Body of pancreas (tissue), 4 donors: Measurements from ENCODE around the gene PHC2. TPM values are rescaled to one million over a fixed set of nuclear protein-coding genes. Genes with fewer than 3 reads are reported as not detected.
"Not testable (repeated sequence)": the region's sequence is repeated elsewhere in the genome, so short reads cannot be mapped to it uniquely, and the experiment has no call there.

Source experiments
- ATAC-seq: fragments of 150-250 bp; one replicate; pipeline ENCODE4 v1.9.1; 2016
- DNase-seq, 4 donors: peaks; one replicate each; pipeline ENCODE4 v3.0.0-alpha.2; 2019
- H3K27ac ChIP-seq, 4 donors: fragments of 200-600 bp; sonication (generic); 1 replicate in 3 of 4; 2 replicates in 1 of 4; pipeline versions ENCODE4 v1.5.1 to v1.6.1; 2016 to 2019; ENCODE audit warnings: mild to moderate bottlenecking in 1 of 4, mixed read lengths in 1 of 4, moderate library complexity in 1 of 4
- H3K27me3 ChIP-seq, 2 donors: fragments of 200-600 bp; sonication (generic); one replicate each; pipeline ENCODE4 v1.6.0; 2016; ENCODE audit warnings: mild to moderate bottlenecking in 1 of 2
- H3K36me3 ChIP-seq, 2 donors: fragments of 200-600 bp; sonication (generic); replicated peaks in 1 of 2; 2 replicates each; pipeline ENCODE4 v1.5.1; 2016; ENCODE audit warnings: low read depth in 2 of 2; ENCODE audit not compliant: insufficient read depth in 1 of 2
- H3K4me1 ChIP-seq: fragments of 200-600 bp; sonication (generic); one replicate; pipeline ENCODE4 v1.6.0; 2016
- H3K4me3 ChIP-seq, 2 donors: fragments of 200-600 bp; sonication (generic); 1 replicate in 1 of 2; 2 replicates in 1 of 2; pipeline ENCODE4 v1.5.1; 2016 to 2019
- H3K9me3 ChIP-seq, 3 donors: fragments of 200-600 bp; sonication (generic); 1 replicate in 2 of 3; 2 replicates in 1 of 3; pipeline ENCODE4 v1.5.1; 2016
- CTCF ChIP-seq, 7 experiments: fragments of 450-650 bp in 4 of 7; fragments of 200-600 bp in 3 of 7; sonication (generic) in 3 of 7; IDR thresholded peaks; one replicate each; pipeline ENCODE4 v1.5.1; 2016 to 2019; ENCODE audit warnings: antibody characterized with exemption in 7 of 7
- POLR2A ChIP-seq, 3 donors: fragments of 450-650 bp; IDR thresholded peaks; one replicate each; pipeline ENCODE4 v1.6.1; 2016; ENCODE audit warnings: antibody characterized with exemption in 3 of 3, mild to moderate bottlenecking in 2 of 3
- WGBS, 2 donors: methylation state at CpG; one replicate each; pipeline ENCODE4 v1.1.5; 2017; 5-methylcytosine and 5-hydroxymethylcytosine counted together
- intact Hi-C: fragments of 100-400 bp; cut with DNase I; formaldehyde crosslinking; loops from one replicate; pipeline ENCODE4 v1.15.1; 2023
- total RNA-seq, 2 donors: library from RNA; depleted of rRNA; stranded (reverse); fragments of >200 nt; gene quantifications; one replicate each; pipeline ENCODE4 v1.1.0, GENCODE V29; 2016

The PHC2 gene
- total RNA-seq, 2 donors from 2014 or later = 41.8 to 44.5 TPM

- no peaks in the 10 kb centered on the region for H3K4me1 ChIP-seq
- TF ChIP-seq CTCF (IDR thresholded peaks at IDR 0.05) = no peak
- no peak for DNase-seq
- WGBS, 2 donors = 59 to 64% methylated on average over 2 of the region's 2 CpGs
- H3K27me3 ChIP-seq = no peaks in the 10 kb centered on the region
- intact Hi-C loops = no loop called here
- H3K9me3 ChIP-seq = no peaks in the 10 kb centered on the region
- no peak for ATAC-seq
- no peak overlapping the region for H3K4me3 ChIP-seq
- no peaks in the 10 kb centered on the region for H3K36me3 ChIP-seq
- H3K27ac ChIP-seq = no peak overlapping the region
Measured at GRCh38 chr1:33316601-33317000, 114.3 kb downstream of the PHC2 start.

- 82 to 85% methylated on average over 6 to 9 of the region's 9 CpGs for WGBS, 2 donors
- TF ChIP-seq POLR2A (IDR thresholded peaks at IDR 0.05) (no peak), CTCF (IDR thresholded peaks at IDR 0.05) (no peak)
- H3K27me3 ChIP-seq = no peaks in the 10 kb centered on the region
- no peak for DNase-seq
- intact Hi-C loops = no loop called here
- no peaks in the 10 kb centered on the region for H3K4me1 ChIP-seq
- no peak overlapping the region for H3K4me3 ChIP-seq
- no peaks in the 10 kb centered on the region for H3K9me3 ChIP-seq
- H3K36me3 ChIP-seq = no peaks in the 10 kb centered on the region
- no peak overlapping the region for H3K27ac ChIP-seq
- no peak for ATAC-seq
Measured at GRCh38 chr1:33314416-33314815, 116.5 kb downstream of the PHC2 start.

GRCh38 chr1:33312413-33312749 is 118.5 kb downstream of the PHC2 start:
- no peak for ATAC-seq
- intact Hi-C loops = no loop called here
- no peak for DNase-seq
- no peaks in the 10 kb centered on the region for H3K27me3 ChIP-seq
- no peaks in the 10 kb centered on the region for H3K36me3 ChIP-seq
- no peak overlapping the region for H3K27ac ChIP-seq
- TF ChIP-seq POLR2A (IDR thresholded peaks at IDR 0.05) (no peak), CTCF (IDR thresholded peaks at IDR 0.05) (no peak)
- WGBS, 2 donors = 75 to 82% methylated on average over 3 to 5 of the region's 5 CpGs
- H3K9me3 ChIP-seq = no peaks in the 10 kb centered on the region
- no peak overlapping the region for H3K4me3 ChIP-seq
- H3K4me1 ChIP-seq = no peaks in the 10 kb centered on the region

GRCh38 chr1:33311706-33312412 is 119.0 kb downstream of the PHC2 start:
- no peak overlapping the region for H3K27ac ChIP-seq
- H3K4me3 ChIP-seq = no peak overlapping the region
- ATAC-seq (no peak), DNase-seq (no peak)
- H3K36me3 ChIP-seq = no peaks in the 10 kb centered on the region
- peaks cover 4% of the 10 kb centered on the region for H3K4me1 ChIP-seq
- H3K27me3 ChIP-seq = no peaks in the 10 kb centered on the region
- 93 to 95% methylated on average over 6 of the region's 7 CpGs for WGBS, 2 donors
- no peaks in the 10 kb centered on the region for H3K9me3 ChIP-seq
- intact Hi-C loops = no loop called here
- TF ChIP-seq CTCF (IDR thresholded peaks at IDR 0.05) (no peak), POLR2A (IDR thresholded peaks at IDR 0.05) (no peak)

GRCh38 chr1:33310702-33311101 is 120.2 kb downstream of the PHC2 start:
- Histone ChIP-seq H3K4me3 (no peak overlapping the region), H3K27me3 (no peaks in the 10 kb centered on the region), H3K4me1 (peaks cover 10% of the 10 kb centered on the region), H3K36me3 (no peaks in the 10 kb centered on the region), H3K9me3 (no peaks in the 10 kb centered on the region), H3K27ac (no peak overlapping the region)
- DNase-seq (no peak), ATAC-seq (no peak)
- WGBS, 2 donors = 77 to 87% methylated on average over 8 of the region's 8 CpGs
- intact Hi-C loops = no loop called here
- TF ChIP-seq POLR2A (IDR thresholded peaks at IDR 0.05) = no peak
- TF ChIP-seq CTCF (IDR thresholded peaks at IDR 0.05) = no peak

- intact Hi-C loops, ATAC-seq, H3K27me3 ChIP-seq, H3K36me3 ChIP-seq, H3K4me3 ChIP-seq, H3K27ac ChIP-seq, H3K9me3 ChIP-seq, H3K4me1 ChIP-seq, DNase-seq: not testable (repeated sequence)
- 92 to 98% methylated on average over 12 to 13 of the region's 32 CpGs for WGBS, 2 donors
Measured at GRCh38 chr1:33309351-33309750, 121.5 kb downstream of the PHC2 start.
